Caco-2 (cell line): Measurements from ENCODE around the gene MEX3A. TPM values are rescaled to one million over a fixed set of nuclear protein-coding genes. Genes with fewer than 3 reads are reported as not detected.

Experiments
- BruUV-seq: library from RNA; stranded (reverse); fragments of 400-500 nt; replicated peaks from 2 replicates; lab custom pipeline; 2021; lab: Mats Ljungman, UMichigan
- CTCF ChIA-PET: fragments of 300-600 bp; sonication (Branson Sonifier 250); formaldehyde crosslinking; loops from one replicate; lab custom pipeline; 2022; ENCODE audit warnings: antibody characterized with exemption; lab: Charles Lee
- POLR2A ChIA-PET: fragments of 300-600 bp; sonication (Branson Sonifier 250); formaldehyde crosslinking; loops from one replicate; lab custom pipeline; 2022; ENCODE audit warnings: antibody characterized with exemption; lab: Charles Lee
- DNase-seq, 2 experiments: peaks; one replicate each; pipeline versions ENCODE4 v3.0.0 to v3.0.0-alpha.2; 2020 to 2022
- H3K27me3 ChIP-seq: replicated peaks from 2 replicates; pipeline ENCODE4 v1.6.0; 2011; ENCODE audit warnings: low read length; ENCODE audit not compliant: control insufficient read depth, insufficient read depth
- H3K36me3 ChIP-seq: 2 replicates; pipeline ENCODE4 v1.5.1; 2011; ENCODE audit warnings: low read length; ENCODE audit not compliant: control insufficient read depth, insufficient read depth
- H3K4me1 ChIP-seq: fragments of 250-450 bp; sonication (Bioruptor Pico); 2 replicates; pipeline ENCODE4 v1.5.1; 2020; ENCODE audit warnings: mild to moderate bottlenecking
- H3K4me3 ChIP-seq: 2 replicates; pipeline ENCODE4 v1.5.1; 2011; ENCODE audit warnings: low read depth, mild to moderate bottlenecking, control low read depth, low read length
- H3K9me3 ChIP-seq: fragments of 250-450 bp; sonication (Bioruptor Pico); 2 replicates; pipeline ENCODE4 v1.5.1; 2020; ENCODE audit warnings: mild to moderate bottlenecking, moderate library complexity
- H3K27ac Mint-ChIP-seq: one replicate; pipeline ENCODE4 v1.8.0; 2022; ENCODE audit warnings: mixed read lengths; ENCODE audit not compliant: unreplicated experiment
- H3K27me3 Mint-ChIP-seq: one replicate; pipeline ENCODE4 v1.8.0; 2022; ENCODE audit warnings: mixed read lengths; ENCODE audit not compliant: insufficient read depth, unreplicated experiment
- H3K36me3 Mint-ChIP-seq: one replicate; pipeline ENCODE4 v1.8.0; 2022; ENCODE audit warnings: mild to moderate bottlenecking, mixed read lengths; ENCODE audit not compliant: insufficient read depth, unreplicated experiment
- H3K4me1 Mint-ChIP-seq: one replicate; pipeline ENCODE4 v1.8.0; 2022; ENCODE audit warnings: low read depth, mixed read lengths; ENCODE audit not compliant: unreplicated experiment
- H3K4me3 Mint-ChIP-seq: one replicate; pipeline ENCODE4 v1.8.0; 2022; ENCODE audit warnings: mild to moderate bottlenecking, moderate library complexity, mixed read lengths; ENCODE audit not compliant: unreplicated experiment
- H3K9me3 Mint-ChIP-seq: one replicate; pipeline ENCODE4 v1.8.0; 2022; ENCODE audit warnings: mixed read lengths; ENCODE audit not compliant: unreplicated experiment
- intact Hi-C: fragments of 100-400 bp; cut with micrococcal nuclease; formaldehyde crosslinking; loops from one replicate; pipeline ENCODE4 v1.10.0; 2022; ENCODE audit not compliant: unreplicated experiment
- total RNA-seq: library from RNA; stranded (reverse); gene quantifications from 2 replicates; pipeline ENCODE4 v1.2.3, GENCODE V29; 2022
- TF ChIP-seq, protein P1 (sequence below), 2 experiments: fragments of 200-600 bp in 1 of 2; IDR thresholded peaks; 1 replicate in 1 of 2; 2 replicates in 1 of 2; pipeline versions ENCODE4 v1.5.1 to v1.8.0; 2011 to 2022; ENCODE audit warnings: antibody characterized with exemption in 1 of 2, control low read depth in 1 of 2, inconsistent platforms in 1 of 2, low read depth in 1 of 2, low read length in 1 of 2, mild to moderate bottlenecking in 1 of 2, moderate library complexity in 1 of 2; ENCODE audit not compliant: insufficient read depth in 1 of 2, severe bottlenecking in 1 of 2, unreplicated experiment in 1 of 2

The MEX3A gene
- total RNA-seq, 1 experiment from 2014 or later: 8.9 TPM

DNA sequence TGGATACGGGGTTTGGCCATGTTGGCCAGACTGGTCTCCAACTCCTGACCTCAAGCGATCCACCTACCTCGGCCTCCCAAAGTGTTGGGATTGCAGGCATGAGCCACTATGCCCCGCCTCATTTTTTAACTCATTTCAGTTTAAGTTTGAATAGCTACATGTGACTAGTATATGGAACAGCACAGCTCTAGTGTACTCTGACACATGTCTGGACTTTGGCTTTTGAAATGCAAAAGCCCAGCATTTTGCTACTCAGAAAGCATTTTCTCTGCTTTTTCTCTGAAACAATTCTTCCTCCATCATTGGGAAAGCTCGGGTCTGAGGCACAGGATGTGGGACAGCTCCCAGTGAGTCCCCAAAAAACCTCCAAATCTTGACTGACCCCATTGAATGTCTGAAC lies 57.5 kb downstream of the MEX3A start:
- H3K4me1 ChIP-seq: peaks cover 16% of the 10 kb centered on the region
- H3K36me3 ChIP-seq: no peaks in the 10 kb centered on the region
- intact Hi-C loops: no loop called here
- Mint-ChIP-seq H3K27me3 (no peaks in the 10 kb centered on the region), H3K9me3 (no peaks in the 10 kb centered on the region), H3K4me1 (peaks cover 4% of the 10 kb centered on the region), H3K27ac (no peak overlapping the region), H3K4me3 (no peak overlapping the region), H3K36me3 (peaks cover 7% of the 10 kb centered on the region)
- no peaks in the 10 kb centered on the region for H3K27me3 ChIP-seq
- ChIA-PET POLR2A (no interaction called here), CTCF (interaction anchor here (0.7 to 0.8 kb wide), 2 partner anchors 16 to 35 kb away, joined by 3 to 5 read pairs; no protein-coding TSS in a partner anchor)
- H3K4me3 ChIP-seq: no peak overlapping the region
- BruUV-seq: no TSS peak
- TF ChIP-seq, protein P1, sequence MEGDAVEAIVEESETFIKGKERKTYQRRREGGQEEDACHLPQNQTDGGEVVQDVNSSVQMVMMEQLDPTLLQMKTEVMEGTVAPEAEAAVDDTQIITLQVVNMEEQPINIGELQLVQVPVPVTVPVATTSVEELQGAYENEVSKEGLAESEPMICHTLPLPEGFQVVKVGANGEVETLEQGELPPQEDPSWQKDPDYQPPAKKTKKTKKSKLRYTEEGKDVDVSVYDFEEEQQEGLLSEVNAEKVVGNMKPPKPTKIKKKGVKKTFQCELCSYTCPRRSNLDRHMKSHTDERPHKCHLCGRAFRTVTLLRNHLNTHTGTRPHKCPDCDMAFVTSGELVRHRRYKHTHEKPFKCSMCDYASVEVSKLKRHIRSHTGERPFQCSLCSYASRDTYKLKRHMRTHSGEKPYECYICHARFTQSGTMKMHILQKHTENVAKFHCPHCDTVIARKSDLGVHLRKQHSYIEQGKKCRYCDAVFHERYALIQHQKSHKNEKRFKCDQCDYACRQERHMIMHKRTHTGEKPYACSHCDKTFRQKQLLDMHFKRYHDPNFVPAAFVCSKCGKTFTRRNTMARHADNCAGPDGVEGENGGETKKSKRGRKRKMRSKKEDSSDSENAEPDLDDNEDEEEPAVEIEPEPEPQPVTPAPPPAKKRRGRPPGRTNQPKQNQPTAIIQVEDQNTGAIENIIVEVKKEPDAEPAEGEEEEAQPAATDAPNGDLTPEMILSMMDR (IDR thresholded peaks at IDR 0.05; ENCODE audit: insufficient read depth in 1 of 2, low read depth in 1 of 2, low read length in 1 of 2, severe bottlenecking in 1 of 2, unreplicated experiment in 1 of 2): no peak
- no peaks in the 10 kb centered on the region for H3K9me3 ChIP-seq
- DNase-seq: no peak

Other genes with a start within 250 kb of the MEX3A start
- 43.7 and 47.3 TPM in 2 replicates for gene GON4L, start 225.3 kb downstream of the MEX3A start, total RNA-seq
- 0.05 TPM in 1 of 2 replicates, not detected in the other for gene SYT11, start 222.9 kb downstream of the MEX3A start, total RNA-seq
- gene RIT1, start 171.1 kb downstream of the MEX3A start, total RNA-seq: 21.9 and 23.0 TPM in 2 replicates
- 68.5 and 72.9 TPM in 2 replicates for gene KHDC4, start 148.1 kb downstream of the MEX3A start, total RNA-seq
- not detected in 2 replicates for gene RXFP4, start 140.8 kb downstream of the MEX3A start, total RNA-seq
- 46.9 and 60.3 TPM in 2 replicates for gene ARHGEF2, start 103.9 kb downstream of the MEX3A start, total RNA-seq
- 198 and 203 TPM in 2 replicates for gene SSR2, start 61.5 kb downstream of the MEX3A start, total RNA-seq
- 60.9 and 65.5 TPM in 2 replicates for gene UBQLN4, start 28.7 kb downstream of the MEX3A start, total RNA-seq
- 49.4 and 49.5 TPM in 2 replicates for gene LAMTOR2, start 27.7 kb downstream of the MEX3A start, total RNA-seq
- gene RAB25, start 21.3 kb downstream of the MEX3A start, total RNA-seq: 138 and 141 TPM in 2 replicates
- 112 and 113 TPM in 2 replicates for gene LMNA, start 32.2 kb upstream of the MEX3A start, total RNA-seq
- 0.52 and 1.3 TPM in 2 replicates for gene SEMA4A, start 71.1 kb upstream of the MEX3A start, total RNA-seq
- gene SLC25A44, start 111.6 kb upstream of the MEX3A start, total RNA-seq: 29.3 and 31.1 TPM in 2 replicates
- 90.2 and 95.7 TPM in 2 replicates for gene PMF1, start 130.5 kb upstream of the MEX3A start, total RNA-seq
- gene BGLAP, start 159.7 kb upstream of the MEX3A start, total RNA-seq: 1.3 and 2.0 TPM in 2 replicates
- 4.1 and 4.6 TPM in 2 replicates for gene PAQR6, start 165.6 kb upstream of the MEX3A start, total RNA-seq
- gene SMG5, start 200.4 kb upstream of the MEX3A start, total RNA-seq: 146 and 155 TPM in 2 replicates
- gene TMEM79, start 201.9 kb upstream of the MEX3A start, total RNA-seq: 9.5 and 10.7 TPM in 2 replicates
- 63.9 and 74.4 TPM in 2 replicates for gene GLMP, start 213.2 kb upstream of the MEX3A start, total RNA-seq
- not detected in 2 replicates for gene VHLL, start 216.8 kb upstream of the MEX3A start, total RNA-seq